Stimulated activated CD4-positive, alpha-beta T cell treated with anti-CD3 and anti-CD28 coated beads, Interleukin-4, amount 100 ng/mL, for 1 hour (primary cell): Measurements from ENCODE around the gene TTK.
"Not testable (repeated sequence)": the region's sequence is repeated elsewhere in the genome, so short reads cannot be mapped to it uniquely, and the experiment has no call there.

Source experiments
- DNase-seq: peaks from one replicate; pipeline ENCODE4 v3.0.0-alpha.2; 2020

Gene TTK

DNA sequence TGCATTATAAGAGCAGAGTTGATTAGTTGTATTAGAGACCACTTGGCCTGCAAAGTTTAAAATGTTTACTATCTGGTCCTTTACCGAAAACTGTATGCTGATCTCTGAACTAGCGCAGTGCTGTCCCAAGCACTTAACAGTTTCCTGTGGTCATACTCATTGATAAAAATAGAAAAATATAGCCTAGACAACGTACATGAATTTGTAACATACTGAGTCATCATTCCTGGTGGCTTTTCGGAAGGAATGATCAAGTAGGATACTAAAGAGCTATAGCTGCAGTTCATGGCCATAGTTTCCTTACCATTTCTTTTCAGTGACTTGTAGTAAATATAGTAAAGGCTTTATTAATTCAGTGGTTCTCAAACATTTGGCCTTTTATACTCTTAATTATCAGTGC is 18.4 kb downstream of the TTK start:
- DNase-seq, result no peak

DNA sequence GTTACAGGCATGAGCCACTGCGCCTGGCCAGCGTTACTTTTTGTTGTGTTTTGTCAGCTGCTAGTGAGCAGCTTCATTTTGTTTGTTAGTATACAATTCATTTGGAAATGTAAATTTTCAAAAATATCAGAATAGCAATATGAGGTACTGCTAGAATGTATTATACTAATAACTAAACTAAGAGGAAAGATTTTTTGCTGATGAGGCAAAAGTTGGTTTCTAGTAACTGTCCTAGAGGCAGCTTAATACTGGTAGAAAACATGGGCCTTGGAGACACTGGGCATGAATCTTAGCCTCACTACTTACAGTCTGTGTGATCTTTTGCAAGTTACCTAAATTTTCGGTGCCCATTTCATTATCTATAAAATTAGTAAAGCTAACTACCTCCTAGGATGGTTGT is 24.1 kb downstream of the TTK start:
- no peak for DNase-seq

DNA sequence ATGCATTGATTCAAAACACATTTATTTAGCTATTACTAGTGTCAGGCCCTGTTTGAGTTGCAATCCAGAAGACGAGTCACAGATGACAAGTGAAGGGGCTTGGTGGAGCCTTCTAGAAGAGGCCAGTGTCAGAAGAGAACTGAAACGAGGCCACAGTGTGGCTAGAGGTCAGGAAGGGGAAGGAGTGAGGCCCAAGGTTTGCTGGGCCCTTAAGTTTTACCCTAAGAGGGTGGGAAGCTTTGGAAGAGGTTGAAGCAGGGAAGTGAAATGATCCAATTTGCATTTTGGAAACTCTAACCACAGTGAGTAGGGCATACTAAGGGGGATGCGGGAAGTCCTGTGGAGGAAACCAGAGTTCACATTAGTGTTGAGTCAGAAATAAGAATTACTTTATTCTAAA is 25.0 kb downstream of the TTK start:
- DNase-seq, result no peak

DNA sequence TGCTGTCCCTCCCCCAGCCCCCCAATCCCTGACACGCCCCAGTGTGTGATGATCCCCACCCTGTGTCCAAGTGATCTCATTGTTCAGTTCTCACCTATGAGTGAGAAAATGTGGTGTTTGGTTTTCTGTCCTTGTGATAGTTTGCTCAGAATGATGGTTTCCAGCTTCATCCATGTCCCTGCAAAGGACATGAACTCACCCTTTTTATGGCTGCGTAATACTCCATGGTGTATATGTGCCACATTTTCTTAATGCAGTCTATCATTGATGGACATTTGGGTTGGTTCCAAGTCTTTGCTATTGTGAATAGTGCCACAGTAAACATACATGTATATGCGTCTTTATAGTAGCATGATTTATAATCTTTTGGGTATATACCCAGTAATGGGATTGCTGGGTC is 43.8 kb downstream of the TTK start:
- DNase-seq, result not testable (repeated sequence)

DNA sequence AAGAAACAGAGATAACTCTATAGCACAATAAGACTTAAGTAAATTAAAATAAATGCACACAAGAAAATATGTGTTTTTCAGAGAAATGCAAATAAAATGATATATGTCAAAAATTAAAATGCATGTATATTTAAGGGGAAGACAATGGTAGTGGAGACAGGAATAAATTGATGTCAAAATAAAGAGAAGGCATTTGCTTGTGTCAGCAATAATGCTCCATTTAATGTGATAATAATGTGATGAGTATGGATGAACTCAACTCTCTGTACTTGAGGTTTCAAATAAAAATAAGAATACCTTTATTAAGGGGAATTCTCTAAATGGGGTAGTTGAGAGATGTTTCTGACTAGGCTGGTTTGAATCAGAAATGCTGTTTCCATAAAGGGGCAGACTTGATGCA is 56.3 kb downstream of the TTK start:
- no peak for DNase-seq

DNA sequence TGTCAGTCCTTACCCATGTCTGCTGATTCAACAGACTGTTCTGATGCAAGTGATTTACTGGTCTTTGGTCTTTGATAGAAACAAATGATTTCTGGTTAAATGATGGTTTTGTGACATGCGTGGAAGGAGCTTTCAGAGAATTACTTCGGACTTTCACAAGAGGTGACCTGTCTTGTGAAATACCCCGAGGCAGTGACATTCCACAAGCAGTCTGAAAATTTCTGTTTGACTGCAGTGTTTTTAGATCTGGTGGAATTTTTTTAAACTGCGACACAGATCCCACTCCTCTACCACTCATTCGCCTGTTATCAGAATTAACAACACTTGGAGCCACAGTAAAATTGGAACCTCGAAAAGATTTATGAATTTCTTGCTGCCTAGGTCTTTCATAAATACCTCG is 63.7 kb downstream of the TTK start:
- DNase-seq, result not testable (repeated sequence)

DNA sequence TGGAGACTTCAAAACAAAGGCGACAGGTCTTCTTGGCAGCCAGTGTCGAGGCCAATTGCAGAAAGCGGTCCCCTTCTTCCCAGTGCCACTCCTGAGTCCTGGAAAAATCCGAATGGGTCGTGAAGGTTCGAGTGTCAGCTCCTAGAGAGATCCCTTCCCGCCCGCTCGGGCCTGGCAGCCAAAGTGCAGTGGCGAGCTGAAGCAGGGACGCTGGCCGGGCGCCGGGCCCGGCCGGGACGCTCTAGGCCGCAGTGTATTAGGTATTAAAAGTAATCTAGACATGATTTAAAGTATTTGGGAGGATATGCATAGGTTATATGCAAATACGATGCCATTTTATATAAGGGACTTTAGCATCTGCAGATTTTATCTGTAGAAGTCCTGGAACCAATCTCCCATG is 66.0 kb downstream of the TTK start:
- DNase-seq, result not testable (repeated sequence)

DNA sequence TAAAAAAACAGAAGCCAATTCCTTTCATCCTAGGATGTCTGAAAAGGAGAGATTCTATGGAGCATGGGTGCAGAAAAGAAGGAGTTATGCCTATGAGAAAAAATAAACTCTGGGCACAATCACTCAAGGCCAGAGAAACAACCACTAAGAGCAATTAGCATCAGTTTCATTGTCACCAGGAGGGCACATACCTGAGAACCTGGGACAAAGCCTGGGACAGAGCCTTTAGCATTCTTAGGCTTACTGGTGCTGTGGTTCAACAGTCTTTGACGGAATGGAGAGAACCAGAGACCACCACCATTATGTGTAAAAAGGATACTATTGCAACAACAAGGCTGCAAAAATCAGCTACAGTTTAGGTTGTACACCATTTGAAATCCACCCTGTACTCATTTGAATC is 72.6 kb downstream of the TTK start:
- no peak for DNase-seq

DNA sequence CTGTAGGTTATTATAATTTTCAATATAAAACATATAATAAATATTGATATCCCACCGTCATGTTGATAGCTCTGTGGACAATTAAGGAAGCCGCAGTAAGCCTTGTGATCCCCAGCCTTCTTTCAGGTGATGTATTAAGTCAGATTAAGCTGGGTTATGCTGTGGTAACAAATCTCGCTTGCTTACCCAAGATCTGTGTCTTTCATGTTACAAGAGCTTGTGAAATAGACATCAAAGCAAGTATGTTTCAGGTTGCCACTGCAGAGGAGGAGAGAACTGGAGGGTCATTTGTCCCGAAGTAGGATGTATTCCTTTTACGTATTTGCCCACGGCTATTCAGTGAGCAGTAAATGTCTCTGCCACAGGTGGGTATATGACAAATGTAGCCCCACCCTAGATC is 84.2 kb downstream of the TTK start:
- DNase-seq, result no peak

DNA sequence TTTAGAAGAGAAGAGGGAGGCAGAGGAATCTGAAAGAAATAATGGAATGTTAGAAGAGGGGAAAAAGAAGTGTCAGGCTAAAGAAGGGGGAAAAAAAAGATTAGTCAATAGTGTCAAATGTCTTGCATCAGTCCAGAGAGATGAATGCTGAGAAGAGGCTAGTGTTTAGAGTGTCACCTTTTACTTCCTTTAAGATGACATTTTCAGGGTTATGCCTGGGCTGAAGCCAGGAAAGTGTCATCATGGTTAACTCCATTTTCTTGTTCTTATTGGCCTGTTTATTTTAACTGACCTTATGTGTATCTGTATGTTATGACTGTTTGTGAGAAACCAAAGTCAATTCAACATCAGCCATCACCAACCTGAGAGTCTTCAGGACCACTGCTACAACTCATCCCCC is 87.1 kb downstream of the TTK start:
- no peak for DNase-seq
